SK-N-DZ (cell line): ENCODE measurements around the gene EDARADD. TPM values are rescaled to one million over a fixed set of nuclear protein-coding genes. Genes with fewer than 3 reads are reported as not detected.
"Not testable (repeated sequence)": the region's sequence is repeated elsewhere in the genome, so short reads cannot be mapped to it uniquely, and the experiment has no call there.

Source experiments
- DNase-seq: peaks from one replicate; pipeline ENCODE4 v3.0.0-alpha.2; 2015; ENCODE audit warnings: low spot score
- polyA plus RNA-seq, 2 experiments: library from polyadenylated mRNA; depleted of rRNA; stranded (reverse); fragments of >200 nt; gene quantifications; 2 replicates each; pipeline ENCODE4 v1.2.3, GENCODE V29; 2014

The EDARADD gene
- not detected in 2 replicates for polyA plus RNA-seq (2014; cell fraction: cytosol; rRNA removed)
- polyA plus RNA-seq (2014; cell fraction: nucleus; rRNA removed), result not detected in 2 replicates

DNA sequence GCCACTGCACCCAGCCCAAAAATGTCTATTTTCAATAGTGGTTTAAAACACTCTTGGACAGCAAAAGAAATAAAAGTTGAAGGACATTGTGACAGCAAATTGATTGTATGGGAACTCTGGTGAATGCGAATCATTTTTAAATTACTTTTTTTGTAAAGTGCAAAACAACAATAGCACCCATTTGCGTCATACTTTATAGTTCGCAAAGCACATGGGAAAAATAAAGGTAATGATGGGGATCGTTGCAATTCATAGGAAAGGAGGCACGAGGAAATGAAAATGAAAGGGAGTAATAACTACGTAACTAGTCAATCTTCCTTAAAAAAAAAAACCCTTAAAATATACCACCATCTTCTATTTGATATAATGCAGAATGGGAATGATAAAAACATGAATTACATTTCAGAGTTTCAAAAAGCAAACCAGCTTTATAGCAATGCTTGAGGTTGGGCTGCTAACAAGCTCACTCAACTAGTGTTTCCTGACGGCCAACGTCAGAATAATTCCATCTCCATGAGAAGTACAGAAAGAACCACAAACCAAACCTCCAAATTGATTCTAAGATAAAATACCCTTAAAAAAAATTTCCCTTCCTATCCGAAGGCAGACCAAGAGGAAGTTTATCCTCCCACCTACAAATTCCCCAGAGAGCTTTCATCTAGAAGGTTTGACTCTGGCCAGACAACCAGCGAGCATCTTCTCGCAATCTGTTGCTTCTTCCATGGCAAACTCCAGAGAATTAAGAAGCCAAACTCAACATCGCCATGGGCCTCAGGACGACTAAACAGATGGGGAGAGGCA, at the start of gene EDARADD:
Gene EDARADD (plus strand): TSS at position 606 of the 801 bp plus-strand sequence. CDS start 159 bp downstream, at position 765.
- no peak for DNase-seq

DNA sequence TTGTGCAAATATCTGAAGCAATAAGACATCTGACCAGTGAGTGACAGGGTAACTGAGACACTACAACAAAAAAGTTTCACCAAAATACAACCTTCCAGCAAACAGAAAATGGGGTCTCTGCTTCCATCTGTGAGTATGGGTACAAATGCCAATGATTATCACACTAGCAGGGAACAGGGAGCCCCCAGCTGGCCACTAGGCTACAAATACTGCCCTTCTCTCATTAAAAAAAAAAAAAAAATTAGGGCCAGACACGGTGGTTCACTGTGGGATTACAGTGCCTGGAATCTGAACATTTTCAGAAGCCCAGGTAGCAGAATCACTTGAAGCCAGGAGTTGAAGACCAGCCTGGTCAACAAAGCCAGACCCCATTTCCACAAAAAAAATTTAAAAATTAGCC, 48.4 kb upstream of the EDARADD start:
- DNase-seq, result no peak

DNA sequence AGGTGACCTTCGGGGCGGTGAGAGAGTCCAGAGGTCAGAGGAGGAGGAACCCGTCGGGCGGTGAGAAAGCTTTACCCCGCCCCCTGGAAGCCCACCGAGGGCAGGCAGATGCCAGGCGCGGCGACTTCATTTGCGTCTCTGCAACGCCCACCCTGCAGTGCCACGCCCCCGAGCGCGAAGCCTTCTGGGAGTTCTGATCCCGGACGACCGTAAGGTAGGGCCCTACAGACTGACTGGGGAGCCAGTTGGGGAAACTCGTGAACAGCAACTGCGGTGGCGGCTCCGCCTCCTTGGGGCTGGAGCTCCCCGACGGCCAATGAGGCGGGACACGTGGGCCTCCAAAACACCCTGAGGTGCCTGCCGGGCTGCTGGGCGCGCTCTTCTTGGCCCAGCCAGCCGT, 46.0 kb upstream of the EDARADD start:
- DNase-seq, result no peak

DNA sequence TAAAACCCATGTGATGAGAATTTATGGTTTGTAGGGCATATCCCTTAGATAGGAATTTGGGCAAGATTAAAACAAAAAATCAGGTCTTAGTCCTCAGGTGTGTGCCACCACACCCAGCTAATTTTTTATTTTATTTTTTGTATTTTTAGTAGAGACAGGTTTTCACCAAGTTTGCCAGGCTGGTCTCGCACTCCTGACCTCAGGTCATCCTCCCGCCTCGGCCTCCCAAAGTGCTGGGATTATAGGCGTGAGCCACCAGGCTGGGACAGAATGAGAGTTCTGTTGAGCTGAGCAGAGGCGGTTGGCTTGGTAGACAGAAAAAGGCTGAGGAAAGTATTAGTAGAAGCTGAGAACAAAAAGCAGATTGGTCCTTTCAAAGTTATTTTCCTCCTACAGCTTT, 43.8 kb upstream of the EDARADD start:
- DNase-seq, result no peak

DNA sequence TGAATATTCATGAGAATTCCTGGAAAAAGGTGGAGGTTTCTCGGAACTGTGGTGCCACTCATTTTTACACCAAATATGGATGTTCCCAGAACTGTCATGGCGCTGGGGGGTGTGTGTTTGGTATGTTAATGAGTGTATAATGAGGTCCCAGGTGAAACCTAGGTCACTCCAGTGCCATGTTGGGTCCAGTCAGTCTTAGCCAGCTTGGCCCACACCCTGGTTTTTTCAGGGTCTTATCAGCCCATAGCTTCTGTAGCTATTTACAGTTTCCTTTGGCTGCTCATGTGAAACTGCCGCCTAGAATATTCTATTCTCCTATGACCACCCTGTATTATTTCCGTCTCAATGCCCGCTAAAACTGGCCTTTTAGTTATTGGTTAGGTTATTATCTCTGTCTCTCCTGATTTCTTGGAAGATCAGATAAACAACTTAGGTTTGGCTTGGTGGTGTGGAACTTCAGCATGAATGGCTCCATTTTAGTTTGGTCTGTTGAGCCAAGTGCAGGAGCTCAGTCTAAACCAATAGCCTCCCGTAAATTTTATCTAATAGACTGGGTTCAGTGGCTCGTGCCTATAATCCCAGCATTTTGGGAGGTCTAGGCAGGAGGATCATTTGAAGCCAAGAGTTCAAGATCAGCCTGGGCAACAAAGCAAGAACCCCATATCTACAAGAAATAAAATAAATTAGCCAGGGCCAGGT, 42.1 kb upstream of the EDARADD start:
- DNase-seq, result no peak

DNA sequence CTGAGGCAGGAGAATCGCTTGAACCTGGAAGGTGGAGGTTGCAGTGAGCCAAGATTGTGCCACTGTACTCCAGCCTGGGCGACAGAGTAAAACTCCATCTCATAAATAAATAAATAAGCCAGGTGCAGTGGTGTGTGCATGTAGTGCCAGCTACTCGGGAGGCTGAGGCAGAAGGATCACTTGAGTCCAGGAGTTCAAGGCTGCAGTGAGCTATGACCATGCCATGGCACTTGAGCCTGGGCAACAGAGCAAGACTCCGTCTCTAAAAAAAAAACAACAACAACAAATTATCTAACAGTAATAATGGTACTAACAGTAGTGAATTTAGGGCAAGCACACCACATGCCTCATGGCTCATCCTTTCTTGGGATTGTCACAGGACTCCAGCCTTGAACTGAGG, 41.3 kb upstream of the EDARADD start:
- not testable (repeated sequence) for DNase-seq

DNA sequence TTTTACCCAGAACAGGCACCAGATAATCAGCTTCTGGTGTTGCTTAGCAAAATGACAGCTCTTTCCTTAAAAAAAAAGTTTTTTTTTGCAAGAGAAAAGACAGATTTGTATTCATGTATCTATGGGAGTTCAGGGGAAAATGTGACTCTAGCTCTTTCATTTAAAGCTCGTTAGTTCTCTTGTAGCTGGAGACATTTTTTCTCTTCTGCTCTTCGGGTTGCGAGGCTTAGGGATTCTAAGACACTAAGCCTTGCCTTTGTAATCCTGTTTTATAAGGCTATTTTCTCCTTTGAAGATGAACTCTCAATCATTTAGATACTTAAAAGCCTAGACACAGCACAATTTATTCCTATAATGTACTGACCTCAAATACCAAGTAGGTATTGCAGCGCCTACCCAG, 40.3 kb upstream of the EDARADD start:
- no peak for DNase-seq

DNA sequence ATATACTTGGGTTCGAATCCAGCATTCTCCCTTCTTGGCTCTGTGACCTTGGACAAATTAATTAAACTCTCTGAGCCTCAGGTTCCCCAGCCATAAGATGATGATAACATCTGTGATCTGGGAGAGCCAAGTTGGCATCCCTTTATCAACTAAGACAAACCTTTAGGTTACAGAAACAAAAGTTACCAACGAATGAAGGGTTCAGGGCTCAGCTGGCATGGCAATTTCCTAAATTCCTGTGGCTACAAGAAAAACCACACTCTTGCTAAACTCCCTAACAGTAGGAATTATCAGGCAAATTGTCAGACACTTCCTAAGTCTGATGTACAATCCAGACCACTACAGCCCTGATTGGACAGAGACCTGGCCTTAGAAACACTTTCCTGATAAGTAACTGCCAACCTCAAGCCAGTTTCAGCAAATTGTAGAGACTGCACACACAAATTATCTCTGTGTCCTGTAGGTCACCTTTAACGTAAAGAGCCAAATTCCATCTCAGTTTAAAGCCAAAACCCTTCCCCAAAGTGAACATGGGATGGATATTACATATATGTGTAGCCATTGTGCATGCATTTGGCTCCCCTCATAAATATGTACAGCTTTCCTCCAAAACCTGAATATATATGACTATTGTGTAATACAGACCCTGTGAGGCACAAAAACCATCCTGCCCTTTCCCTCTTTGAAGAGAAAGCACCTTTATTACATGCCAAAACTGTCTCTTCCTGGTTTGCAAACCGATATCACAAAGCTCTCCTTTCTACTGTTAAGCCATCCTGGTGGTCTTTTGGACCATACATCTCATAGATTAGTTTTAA, 39.5 kb upstream of the EDARADD start:
- no peak for DNase-seq

DNA sequence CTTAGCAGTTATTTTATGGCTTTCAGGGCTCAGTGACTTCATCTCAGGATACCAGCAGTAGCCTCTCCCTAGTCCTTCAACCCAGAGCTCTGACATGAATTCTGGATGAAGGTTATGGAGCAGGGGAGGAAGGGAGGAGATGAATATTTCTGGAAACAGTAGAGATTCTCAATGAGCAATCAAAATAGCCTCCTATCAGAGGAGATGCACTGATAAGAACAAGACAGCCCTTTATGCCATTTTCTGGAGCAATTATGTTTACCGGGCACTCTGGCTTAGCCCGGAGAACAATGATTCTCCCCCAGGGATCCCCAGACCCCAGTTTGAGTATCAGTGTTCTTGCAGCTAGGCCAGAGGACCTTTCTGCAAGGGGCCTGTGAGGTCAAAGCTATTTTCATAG, 37.9 kb upstream of the EDARADD start:
- no peak for DNase-seq

DNA sequence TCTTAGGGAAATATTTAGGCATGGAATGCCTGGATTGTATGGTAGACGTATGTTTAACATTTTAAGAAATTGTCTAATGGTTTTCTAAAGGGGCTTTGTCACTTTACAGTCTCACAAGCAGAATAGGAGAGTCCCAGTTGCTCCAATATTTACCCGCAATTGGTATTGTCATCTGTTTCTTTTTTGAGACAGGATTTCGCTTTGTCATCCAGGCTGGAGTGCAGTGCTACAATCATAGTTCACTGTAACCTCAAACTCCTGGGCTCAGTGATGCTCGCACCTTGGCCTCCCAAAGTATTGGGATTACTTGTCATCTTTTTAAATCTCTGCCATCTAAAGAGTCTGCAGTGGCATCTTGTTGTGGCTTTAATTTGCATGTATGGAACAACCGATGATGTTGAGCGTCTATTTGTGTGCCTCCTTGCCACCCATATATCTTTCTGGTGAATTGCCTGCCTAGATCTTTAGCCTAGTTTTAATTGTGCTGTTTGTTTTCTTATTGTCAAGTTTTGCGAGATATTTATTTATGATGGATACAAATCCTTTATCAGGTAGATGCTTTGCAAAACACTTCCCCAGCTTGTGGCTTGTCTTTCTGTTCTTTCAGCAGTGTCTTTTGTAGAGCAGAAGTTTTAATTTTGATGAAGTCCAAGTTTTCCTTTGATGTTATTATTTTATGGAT, 32.0 kb upstream of the EDARADD start:
- DNase-seq, result no peak

DNA sequence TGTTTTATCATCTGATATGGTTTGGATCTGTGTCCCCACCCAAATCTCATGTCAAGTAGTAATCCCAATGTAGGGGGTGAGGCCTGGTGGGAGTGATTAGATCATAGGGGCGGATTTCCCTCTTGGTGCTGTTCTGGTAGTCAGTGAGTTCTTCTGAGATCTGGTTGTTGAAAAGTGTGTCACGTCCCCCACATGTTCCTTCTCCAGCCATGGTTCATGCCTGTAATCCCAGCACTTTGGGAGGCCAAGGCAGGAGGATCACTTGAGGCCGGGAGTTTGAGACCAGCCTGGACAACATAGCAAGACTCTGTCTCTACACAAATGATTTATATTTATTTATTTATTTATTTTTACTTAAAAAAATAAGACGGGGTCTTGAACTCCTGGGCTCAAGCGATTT, 30.8 kb upstream of the EDARADD start:
- DNase-seq, result no peak

DNA sequence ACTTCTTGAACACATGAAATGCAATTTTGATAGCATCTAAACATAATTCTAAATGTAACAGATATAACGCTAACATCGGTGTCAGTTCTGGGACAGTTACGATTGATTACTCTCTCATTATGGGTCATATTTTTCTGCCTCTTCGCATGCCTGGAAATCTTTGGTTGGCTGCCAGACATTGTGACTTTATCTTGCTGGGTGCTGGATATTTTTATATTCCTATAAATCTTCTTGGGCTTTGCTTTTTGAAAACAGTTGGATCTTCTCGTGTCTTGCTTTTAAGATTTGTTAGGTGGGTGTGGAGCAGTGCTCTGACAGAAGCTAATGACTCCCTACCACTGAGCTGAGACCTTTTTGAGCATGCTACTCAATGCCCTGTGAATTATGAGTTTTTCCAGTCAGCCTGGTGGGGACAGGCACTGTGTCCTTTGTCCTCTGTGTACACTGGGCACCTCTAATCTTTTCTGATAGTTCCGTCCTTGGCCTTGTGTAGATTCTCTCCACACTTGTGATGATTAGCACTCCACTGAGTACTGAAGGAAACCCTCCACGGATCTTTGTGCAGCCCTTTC, 28.0 kb upstream of the EDARADD start:
- DNase-seq, result no peak

DNA sequence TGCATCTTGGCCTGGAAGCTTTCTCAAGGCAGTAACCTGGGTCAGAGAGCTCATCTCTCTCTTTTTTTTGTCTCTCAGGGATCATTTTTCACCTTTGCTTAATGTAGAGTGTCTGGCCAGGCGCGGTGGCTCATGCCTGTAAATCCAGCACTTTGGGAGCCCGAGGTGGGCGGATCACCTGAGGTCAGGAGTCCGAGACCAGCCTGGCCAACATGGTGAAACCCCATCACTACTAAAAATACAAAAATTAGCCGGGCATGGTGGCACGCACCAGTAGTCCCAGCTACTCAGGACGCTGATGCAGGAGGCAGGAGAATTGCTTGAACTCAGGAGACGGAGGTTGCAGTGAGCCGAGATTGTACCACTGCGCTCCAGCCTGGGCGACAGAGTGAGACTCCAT, 27.4 kb upstream of the EDARADD start:
- not testable (repeated sequence) for DNase-seq

DNA sequence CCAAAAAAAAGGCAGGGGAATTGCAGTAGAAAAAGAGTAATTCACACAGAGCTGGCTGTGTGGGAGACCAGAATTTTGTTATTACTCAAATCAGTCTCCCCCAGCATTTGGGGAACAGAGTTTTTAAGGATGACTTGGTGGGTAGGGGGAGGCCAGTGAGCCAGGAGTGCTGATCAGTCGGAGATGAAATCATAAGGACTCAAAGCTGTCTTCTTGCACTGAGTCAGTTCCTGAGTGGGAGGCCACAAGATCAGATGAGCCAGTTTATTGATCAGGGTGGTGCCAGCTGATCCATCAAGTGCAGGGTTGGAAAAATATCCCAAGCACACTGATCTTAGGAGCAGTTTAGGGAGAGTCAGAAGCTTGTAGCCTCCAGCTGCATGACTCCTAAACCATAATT, 23.7 kb upstream of the EDARADD start:
- no peak for DNase-seq

DNA sequence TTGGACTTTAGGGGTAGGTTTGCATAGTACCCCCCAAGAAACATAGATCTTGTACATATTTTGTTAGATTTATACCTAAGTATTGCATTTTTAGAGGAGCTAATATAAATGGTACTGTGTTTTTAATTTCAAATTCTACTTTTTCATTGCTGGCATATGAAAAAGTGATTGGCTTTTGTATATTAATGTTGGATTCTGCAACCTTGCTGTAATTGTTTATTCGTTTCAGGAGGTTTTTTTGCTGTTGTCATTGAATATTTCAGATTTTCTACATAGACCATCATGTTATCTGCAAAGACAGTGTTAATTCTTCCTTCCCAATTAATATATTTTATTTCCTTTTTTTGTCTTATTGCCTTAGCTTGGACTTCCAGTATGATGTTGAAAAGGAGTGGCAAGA, 23.0 kb upstream of the EDARADD start:
- DNase-seq, result no peak

DNA sequence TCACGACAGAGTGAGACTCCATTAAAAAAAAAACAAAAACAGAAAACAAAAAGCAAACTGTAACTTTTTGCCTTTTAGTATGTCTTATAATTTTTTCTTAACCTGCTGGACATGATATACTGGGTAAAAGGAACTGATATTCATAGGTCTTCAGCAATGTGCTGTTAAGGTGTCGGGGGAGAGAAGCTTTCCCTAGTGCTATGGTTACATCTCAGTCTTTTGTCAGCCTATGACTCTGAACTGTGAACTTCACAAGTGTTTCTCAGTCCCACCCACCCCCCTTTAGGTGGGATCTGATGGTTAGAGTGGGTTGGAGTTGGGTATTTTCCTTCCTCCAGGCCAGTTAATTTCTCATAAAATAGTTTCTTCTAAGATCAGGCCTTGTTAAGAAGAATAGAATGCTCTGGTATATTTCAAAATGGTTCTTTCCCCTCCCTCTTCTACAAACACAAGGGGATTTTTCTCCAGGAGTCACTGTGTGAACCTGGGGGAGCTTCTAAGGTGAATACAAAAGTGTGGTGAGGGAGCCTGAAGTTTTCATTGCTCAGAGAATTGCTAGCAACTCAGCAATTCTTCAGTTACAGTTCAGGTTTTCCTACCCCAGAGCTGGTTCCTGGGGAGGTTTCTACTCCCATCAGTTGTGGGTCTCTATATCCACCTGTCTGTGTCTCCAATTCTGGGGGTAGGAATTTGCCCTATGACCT, 16.1 kb upstream of the EDARADD start:
- DNase-seq, result no peak

DNA sequence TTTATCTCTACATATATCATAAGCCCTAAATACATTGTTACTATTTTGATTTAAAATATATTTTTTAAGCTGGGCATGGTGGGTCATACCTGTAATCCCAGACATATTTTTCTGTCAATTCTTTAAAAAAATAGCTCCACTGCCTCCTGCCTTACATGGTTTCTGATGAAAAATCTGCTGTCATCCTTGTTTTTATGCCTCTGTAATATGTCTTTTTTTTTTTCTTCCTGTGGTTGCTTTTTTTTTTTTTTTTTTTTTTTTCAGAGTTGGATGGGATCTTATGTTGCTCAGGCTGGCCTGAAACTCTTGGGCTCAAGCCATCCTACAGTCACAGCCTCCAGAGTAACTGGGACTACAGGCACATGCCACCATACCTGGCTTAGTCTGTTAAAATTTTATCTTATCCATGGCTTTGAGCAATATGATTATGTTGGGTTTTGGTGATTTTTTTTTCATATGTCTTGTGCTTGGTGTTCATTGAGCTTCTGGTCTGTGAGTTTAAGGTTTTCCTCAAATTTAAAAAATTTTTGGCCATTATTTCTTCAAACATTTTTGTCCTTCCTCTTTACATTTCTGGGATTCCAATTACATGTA, 12.4 kb upstream of the EDARADD start:
- no peak for DNase-seq

DNA sequence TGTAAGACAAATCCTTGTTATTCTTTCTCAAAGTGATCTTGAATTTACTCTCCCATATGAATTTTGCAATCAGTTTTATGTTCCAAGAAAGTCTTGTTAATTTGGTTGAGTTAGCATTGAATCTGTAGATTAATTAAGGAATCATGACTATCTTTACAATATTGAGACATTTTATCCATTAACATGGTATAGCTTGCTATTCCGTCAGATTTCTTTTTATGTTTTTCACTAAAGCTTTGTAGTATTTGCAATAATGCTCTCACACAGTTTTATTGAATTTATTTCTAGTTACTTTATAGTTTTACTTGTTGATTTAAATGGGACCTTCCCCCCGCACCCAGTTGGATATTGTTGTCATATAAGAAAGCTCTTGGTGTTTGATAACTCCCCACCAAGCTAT, 5.8 kb upstream of the EDARADD start:
- no peak for DNase-seq

DNA sequence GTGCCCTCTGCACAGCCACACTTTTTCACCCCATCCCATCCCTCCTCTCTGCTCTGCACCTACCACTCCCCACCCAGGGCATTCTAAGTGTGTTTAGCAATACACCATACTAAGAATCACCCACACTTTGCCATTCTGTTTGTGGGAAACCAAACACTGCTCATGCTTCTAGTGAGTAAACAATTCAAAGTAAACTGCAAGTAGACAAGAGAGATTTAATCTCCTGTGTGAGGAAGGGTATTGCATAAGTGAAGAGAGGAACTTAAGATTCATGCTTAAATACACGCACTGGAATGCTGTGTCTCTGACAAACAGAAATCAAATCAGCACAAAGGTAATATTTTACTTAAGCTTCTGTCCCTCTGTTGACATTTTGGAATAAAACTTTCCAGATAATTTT, 4.8 kb upstream of the EDARADD start:
- no peak for DNase-seq

DNA sequence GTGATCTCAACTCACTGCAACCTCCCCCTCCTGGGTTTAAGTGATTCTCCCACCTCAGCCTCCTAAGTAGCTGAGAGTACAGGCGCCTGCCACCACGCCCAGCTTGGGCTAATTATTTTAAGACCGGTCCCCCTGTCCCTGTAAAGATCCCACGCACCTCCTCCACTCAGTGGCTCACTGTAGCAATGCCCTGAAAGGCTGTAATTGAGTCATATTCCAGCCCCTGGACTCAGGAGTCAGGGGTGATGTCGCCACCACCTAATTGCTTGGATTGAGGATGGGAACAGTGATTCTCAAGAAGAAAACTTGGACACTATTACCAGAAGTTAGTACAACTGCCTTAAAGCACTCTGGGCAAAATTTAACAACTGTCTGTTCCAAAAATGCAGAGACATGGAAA, 3.1 kb upstream of the EDARADD start:
- no peak for DNase-seq
